Neuronal stem cell (in vitro differentiated cells): ENCODE data around the gene KIF26B.
"Not testable (repeated sequence)": the region's sequence is repeated elsewhere in the genome, so short reads cannot be mapped to it uniquely, and the experiment has no call there.

Experiments
- DNase-seq: peaks from one replicate; pipeline ENCODE4 v3.0.0-alpha.2; 2013; ENCODE audit warnings: low spot score
- H2AFZ ChIP-seq: one replicate; pipeline ENCODE4 v1.6.1; 2013; ENCODE audit warnings: mild to moderate bottlenecking, low read length, inconsistent platforms
- H2AK5ac ChIP-seq: 2 replicates; pipeline ENCODE4 v1.6.1; 2013; ENCODE audit warnings: low read depth, mild to moderate bottlenecking, inconsistent platforms, low read length, moderate library complexity, mixed read lengths
- H2BK120ac ChIP-seq: 2 replicates; pipeline ENCODE4 v1.6.1; 2013; ENCODE audit warnings: low read depth, mild to moderate bottlenecking, inconsistent platforms, low read length, moderate library complexity, mixed read lengths
- H2BK12ac ChIP-seq: one replicate; pipeline ENCODE4 v1.6.1; 2013; ENCODE audit warnings: low read length, inconsistent platforms
- H2BK15ac ChIP-seq: 2 replicates; pipeline ENCODE4 v1.6.1; 2013; ENCODE audit warnings: mild to moderate bottlenecking, low read length, inconsistent platforms, mixed read lengths
- H2BK5ac ChIP-seq: one replicate; pipeline ENCODE4 v1.6.1; 2013; ENCODE audit warnings: inconsistent platforms, mild to moderate bottlenecking, low read length, moderate library complexity
- H3K14ac ChIP-seq: one replicate; pipeline ENCODE4 v1.6.1; 2013; ENCODE audit warnings: low read length, inconsistent platforms
- H3K18ac ChIP-seq: 2 replicates; pipeline ENCODE4 v1.6.1; 2013; ENCODE audit warnings: low read length, inconsistent platforms
- H3K23ac ChIP-seq: 2 replicates; pipeline ENCODE4 v1.6.1; 2013; ENCODE audit warnings: low read depth, mild to moderate bottlenecking, mixed read lengths, low read length, inconsistent platforms; ENCODE audit not compliant: poor library complexity
- H3K27ac ChIP-seq: replicated peaks from 3 replicates; pipeline ENCODE4 v1.5.1; 2013; ENCODE audit warnings: low read length, inconsistent platforms
- H3K27me3 ChIP-seq, 3 experiments: 2 replicates each; pipeline ENCODE4 v1.6.1; 2013; ENCODE audit warnings: low read length in 3 of 3, mild to moderate bottlenecking in 2 of 3, inconsistent platforms in 1 of 3, low read depth in 1 of 3, mixed read lengths in 1 of 3, moderate library complexity in 1 of 3; ENCODE audit not compliant: control insufficient read depth in 3 of 3, insufficient read depth in 3 of 3
- H3K36me3 ChIP-seq, 2 donors: replicated peaks in 1 of 2; 2 replicates each; pipeline ENCODE4 v1.6.1; 2013; ENCODE audit warnings: low read length in 2 of 2; ENCODE audit not compliant: control insufficient read depth in 2 of 2, insufficient read depth in 2 of 2
- H3K4ac ChIP-seq: 2 replicates; pipeline ENCODE4 v1.6.1; 2013; ENCODE audit warnings: inconsistent platforms, mild to moderate bottlenecking, low read length, moderate library complexity
- H3K4me1 ChIP-seq, 2 donors: 1 replicate in 1 of 2; 2 replicates in 1 of 2; pipeline ENCODE4 v1.6.1; 2013; ENCODE audit warnings: low read length in 2 of 2, low read depth in 1 of 2; ENCODE audit not compliant: control insufficient read depth in 2 of 2, insufficient read depth in 1 of 2
- H3K4me2 ChIP-seq: one replicate; pipeline ENCODE4 v1.6.1; 2013; ENCODE audit warnings: mild to moderate bottlenecking, low read length, inconsistent platforms; ENCODE audit not compliant: insufficient read depth, poor library complexity, severe bottlenecking
- H3K4me3 ChIP-seq, 2 donors: 2 replicates each; pipeline ENCODE4 v1.5.1; 2013; ENCODE audit warnings: low read length in 2 of 2, mild to moderate bottlenecking in 2 of 2, inconsistent platforms in 1 of 2, moderate library complexity in 1 of 2
- H3K79me1 ChIP-seq: one replicate; pipeline ENCODE4 v1.6.1; 2013; ENCODE audit warnings: low read depth, mild to moderate bottlenecking, inconsistent platforms, low read length, moderate library complexity
- H3K9ac ChIP-seq: one replicate; pipeline ENCODE4 v1.6.1; 2013; ENCODE audit warnings: mild to moderate bottlenecking, low read depth, low read length, inconsistent platforms; ENCODE audit not compliant: poor library complexity
- H3K9me3 ChIP-seq, 2 donors: replicated peaks in 1 of 2; 2 replicates each; pipeline versions ENCODE3 to v1.6.1; 2013; ENCODE audit warnings: low read length in 2 of 2, mild to moderate bottlenecking in 2 of 2, inconsistent platforms in 1 of 2, low read depth in 1 of 2, mixed read lengths in 1 of 2, moderate library complexity in 1 of 2; ENCODE audit not compliant: control insufficient read depth in 2 of 2, insufficient read depth in 1 of 2
- H4K8ac ChIP-seq: one replicate; pipeline ENCODE4 v1.6.1; 2013; ENCODE audit warnings: low read depth, mild to moderate bottlenecking, inconsistent platforms, low read length, moderate library complexity
- H4K91ac ChIP-seq: one replicate; pipeline ENCODE4 v1.6.1; 2013; ENCODE audit warnings: low read length, low read depth, mild to moderate bottlenecking, inconsistent platforms; ENCODE audit not compliant: poor library complexity
- WGBS, 2 donors: extraction: QIAGEN DNeasy Blood & Tissue Kit; methylation state at CpG; one replicate each; pipeline ENCODE4 v1.1.7; 2013; ENCODE audit warnings: missing lambda C conversion rate in 2 of 2, mixed read lengths in 1 of 2; ENCODE audit not compliant: insufficient read length in 2 of 2, insufficient replicate concordance in 1 of 2; ENCODE audit errors: extremely low coverage in 2 of 2; 5-methylcytosine and 5-hydroxymethylcytosine counted together

The KIF26B gene

GRCh38 chr1:245334235-245334634, 179.4 kb downstream of the KIF26B start:
- Histone ChIP-seq H3K36me3 (no peaks in the 10 kb centered on the region), H3K27ac (no peak overlapping the region), H3K4me1 (peaks cover 0 to 7% of the 10 kb centered on the region in 2 donors)

DNA sequence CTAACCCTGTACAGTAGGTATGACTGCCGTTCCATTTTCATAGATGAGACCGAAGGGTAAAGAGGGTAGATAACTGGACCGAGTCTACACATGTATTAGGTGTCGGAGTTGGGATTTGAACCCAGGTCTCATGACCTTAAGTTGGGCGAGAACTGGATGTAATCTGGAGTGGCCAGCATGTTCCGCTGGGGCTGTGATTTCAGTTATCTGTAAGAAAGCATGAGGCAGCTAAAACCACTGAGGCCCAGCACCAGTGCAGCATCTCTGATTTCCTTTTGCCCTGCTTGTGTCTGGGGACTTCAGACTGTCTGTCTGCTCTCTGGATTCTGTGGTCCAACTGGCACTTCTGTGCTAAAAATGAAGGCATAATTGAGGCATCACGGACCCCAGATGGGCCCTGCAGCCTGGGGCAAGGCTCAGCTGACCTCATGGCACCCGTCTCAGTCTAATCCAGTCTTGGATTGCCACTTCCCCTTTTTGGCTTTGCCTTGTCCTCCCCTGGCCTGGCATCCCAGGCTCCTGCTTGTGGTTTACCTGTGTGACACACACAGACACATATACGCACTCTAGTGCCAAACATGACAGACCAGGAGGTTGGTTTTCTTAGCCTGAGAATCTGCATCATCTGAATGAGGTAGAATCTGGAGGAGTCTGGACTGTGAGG, 180.2 kb downstream of the KIF26B start:
- Histone ChIP-seq H2BK15ac (no peak overlapping the region), H2BK12ac (no peak overlapping the region), H3K23ac (no peak overlapping the region), H3K4ac (no peak overlapping the region), H3K36me3 (no peaks in the 10 kb centered on the region), H3K79me1 (no peaks in the 10 kb centered on the region), H4K91ac (no peak overlapping the region), H2AK5ac (no peak overlapping the region), H3K4me1 (peaks cover 0 to 7% of the 10 kb centered on the region in 2 donors), H3K4me3 (no peak overlapping the region), H2BK5ac (no peak overlapping the region), H3K14ac (no peak overlapping the region), H3K27ac (no peak overlapping the region), H3K27me3 (peaks cover 0 to 3% (median 0%) of the 10 kb centered on the region in 3 experiments), H3K9ac (no peak overlapping the region), H2AFZ (no peak overlapping the region), H3K18ac (no peak overlapping the region), H3K4me2 (no peak overlapping the region), H2BK120ac (no peak overlapping the region), H3K9me3 (no peaks in the 10 kb centered on the region), H4K8ac (no peak overlapping the region)
- no peak for DNase-seq
- WGBS, 2 donors: no CpG with 5 or more reads among the region's 9 CpGs

More at GRCh38 chr1:245334235-245334634, 179.4 kb downstream of the KIF26B start:
- Histone ChIP-seq H2BK120ac (no peak overlapping the region), H4K91ac (no peak overlapping the region), H3K23ac (no peak overlapping the region), H3K9ac (no peak overlapping the region), H3K9me3 (no peaks in the 10 kb centered on the region), H2AK5ac (no peak overlapping the region), H3K4ac (no peak overlapping the region), H2BK15ac (no peak overlapping the region), H3K79me1 (no peaks in the 10 kb centered on the region), H3K4me2 (no peak overlapping the region), H3K18ac (no peak overlapping the region), H3K27me3 (peaks cover 0 to 3% (median 0%) of the 10 kb centered on the region in 3 experiments), H2BK12ac (no peak overlapping the region), H2AFZ (no peak overlapping the region), H3K4me3 (no peak overlapping the region), H2BK5ac (no peak overlapping the region), H4K8ac (no peak overlapping the region), H3K14ac (no peak overlapping the region)
- no CpG with 5 or more reads among the region's 4 CpGs for WGBS, 2 donors
- no peak for DNase-seq

DNA sequence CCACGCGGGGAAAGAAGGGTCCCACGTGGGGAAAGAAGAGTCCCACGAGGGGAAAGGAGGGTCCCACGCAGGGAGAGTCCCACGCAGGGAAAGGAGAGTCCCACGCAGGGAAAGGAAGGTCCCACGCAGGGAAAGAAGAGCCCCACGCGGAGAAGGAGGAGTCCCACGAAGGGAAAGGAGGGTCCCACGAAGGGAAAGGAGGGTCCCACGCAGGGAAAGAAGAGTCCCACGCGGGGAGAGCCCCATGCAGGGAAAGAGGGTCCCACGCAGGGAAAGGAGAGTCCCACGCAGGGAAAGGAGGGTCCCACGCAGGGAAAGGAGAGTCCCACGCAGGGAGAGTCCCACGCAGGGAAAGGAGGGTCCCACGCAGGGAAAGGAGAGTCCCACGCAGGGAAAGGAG, 180.9 kb downstream of the KIF26B start:
- H4K8ac ChIP-seq, H3K4me3 ChIP-seq, H2AFZ ChIP-seq, H3K9me3 ChIP-seq, H3K27ac ChIP-seq, H2BK5ac ChIP-seq, H3K4me1 ChIP-seq, H2BK120ac ChIP-seq, H3K4me2 ChIP-seq, H2BK15ac ChIP-seq, H2BK12ac ChIP-seq, H2AK5ac ChIP-seq, H3K14ac ChIP-seq, H3K79me1 ChIP-seq, H3K36me3 ChIP-seq, H3K9ac ChIP-seq, H3K18ac ChIP-seq, H4K91ac ChIP-seq, H3K4ac ChIP-seq, H3K23ac ChIP-seq, DNase-seq, H3K27me3 ChIP-seq: not testable (repeated sequence)
- no CpG with 5 or more reads among the region's 22 CpGs for WGBS, 2 donors

GRCh38 chr1:245336149-245336983, 181.6 kb downstream of the KIF26B start:
- Histone ChIP-seq H3K4me2 (no peak overlapping the region), H2BK120ac (no peak overlapping the region), H3K79me1 (no peaks in the 10 kb centered on the region), H2BK15ac (no peak overlapping the region), H3K14ac (no peak overlapping the region), H3K4me3 (no peak overlapping the region), H3K4ac (no peak overlapping the region), H3K23ac (peak overlapping the region; percentile 1), H3K27ac (no peak overlapping the region), H3K4me1 (peaks cover 0 to 7% of the 10 kb centered on the region in 2 donors), H3K9me3 (no peaks in the 10 kb centered on the region), H2BK12ac (no peak overlapping the region), H2AK5ac (no peak overlapping the region), H4K91ac (no peak overlapping the region), H3K18ac (no peak overlapping the region), H3K27me3 (peaks cover 0 to under 1% (median 0%) of the 10 kb centered on the region in 3 experiments), H3K9ac (no peak overlapping the region), H4K8ac (no peak overlapping the region), H3K36me3 (no peaks in the 10 kb centered on the region), H2AFZ (no peak overlapping the region), H2BK5ac (no peak overlapping the region)
- no CpG with 5 or more reads among the region's 22 CpGs for WGBS, 2 donors
- DNase-seq: no peak
